GM12873 (cell line): ENCODE measurements around the gene MAP3K12.

Source experiments
- TF ChIP-seq, protein P1 (sequence below): IDR thresholded peaks from 2 replicates; pipeline ENCODE4 v1.5.1; 2012; ENCODE audit warnings: low read depth, mild to moderate bottlenecking, moderate library complexity, low read length, control low read depth; ENCODE audit not compliant: insufficient read depth; ENCODE audit errors: missing control alignments

The MAP3K12 gene

DNA sequence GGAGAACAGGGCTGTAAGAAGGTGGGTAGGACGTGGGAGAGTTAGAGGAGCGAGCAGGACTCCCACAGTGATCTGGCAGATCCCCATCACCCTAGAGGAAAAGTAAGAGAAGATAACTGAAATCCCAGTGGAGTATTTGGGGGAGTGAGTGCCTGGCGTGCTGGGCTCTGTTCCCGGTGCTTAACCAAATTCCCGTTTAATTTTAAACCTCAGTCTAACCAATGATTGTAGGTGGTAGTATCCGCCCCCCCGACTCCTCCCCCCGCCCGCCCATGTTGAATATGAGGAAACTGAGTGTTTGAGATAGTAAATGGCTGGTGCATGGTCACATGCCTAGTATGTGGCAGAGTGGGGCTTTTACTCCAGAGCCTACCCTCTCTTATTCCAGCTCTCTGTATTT, 3.1 kb upstream of the MAP3K12 start:
- TF ChIP-seq, protein P1, sequence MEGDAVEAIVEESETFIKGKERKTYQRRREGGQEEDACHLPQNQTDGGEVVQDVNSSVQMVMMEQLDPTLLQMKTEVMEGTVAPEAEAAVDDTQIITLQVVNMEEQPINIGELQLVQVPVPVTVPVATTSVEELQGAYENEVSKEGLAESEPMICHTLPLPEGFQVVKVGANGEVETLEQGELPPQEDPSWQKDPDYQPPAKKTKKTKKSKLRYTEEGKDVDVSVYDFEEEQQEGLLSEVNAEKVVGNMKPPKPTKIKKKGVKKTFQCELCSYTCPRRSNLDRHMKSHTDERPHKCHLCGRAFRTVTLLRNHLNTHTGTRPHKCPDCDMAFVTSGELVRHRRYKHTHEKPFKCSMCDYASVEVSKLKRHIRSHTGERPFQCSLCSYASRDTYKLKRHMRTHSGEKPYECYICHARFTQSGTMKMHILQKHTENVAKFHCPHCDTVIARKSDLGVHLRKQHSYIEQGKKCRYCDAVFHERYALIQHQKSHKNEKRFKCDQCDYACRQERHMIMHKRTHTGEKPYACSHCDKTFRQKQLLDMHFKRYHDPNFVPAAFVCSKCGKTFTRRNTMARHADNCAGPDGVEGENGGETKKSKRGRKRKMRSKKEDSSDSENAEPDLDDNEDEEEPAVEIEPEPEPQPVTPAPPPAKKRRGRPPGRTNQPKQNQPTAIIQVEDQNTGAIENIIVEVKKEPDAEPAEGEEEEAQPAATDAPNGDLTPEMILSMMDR: no peak

DNA sequence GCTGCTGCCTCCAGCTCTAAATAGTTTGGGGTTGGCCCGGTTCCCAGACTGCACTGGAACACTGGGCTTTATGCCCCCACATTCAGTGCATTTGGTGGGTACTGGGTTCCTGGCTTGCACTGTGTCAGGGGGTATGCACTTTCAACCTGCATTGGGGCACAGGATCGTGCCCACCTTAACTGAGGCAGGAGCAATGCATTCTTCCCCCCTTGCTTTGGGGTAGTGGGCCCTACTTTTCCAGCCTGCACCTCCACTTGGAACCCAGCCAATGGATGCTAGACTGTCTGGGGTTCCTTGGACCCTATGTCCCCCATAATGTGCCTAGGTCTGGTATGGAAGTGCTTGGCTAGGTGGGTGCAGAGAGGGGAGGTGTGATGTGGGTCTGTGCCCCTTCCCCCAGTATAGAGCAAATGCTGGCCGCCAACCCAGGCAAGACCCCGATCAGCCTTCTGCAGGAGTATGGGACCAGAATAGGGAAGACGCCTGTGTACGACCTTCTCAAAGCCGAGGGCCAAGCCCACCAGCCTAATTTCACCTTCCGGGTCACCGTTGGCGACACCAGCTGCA, 2.4 kb upstream of the MAP3K12 start:
- TF ChIP-seq, protein P1: no peak

DNA sequence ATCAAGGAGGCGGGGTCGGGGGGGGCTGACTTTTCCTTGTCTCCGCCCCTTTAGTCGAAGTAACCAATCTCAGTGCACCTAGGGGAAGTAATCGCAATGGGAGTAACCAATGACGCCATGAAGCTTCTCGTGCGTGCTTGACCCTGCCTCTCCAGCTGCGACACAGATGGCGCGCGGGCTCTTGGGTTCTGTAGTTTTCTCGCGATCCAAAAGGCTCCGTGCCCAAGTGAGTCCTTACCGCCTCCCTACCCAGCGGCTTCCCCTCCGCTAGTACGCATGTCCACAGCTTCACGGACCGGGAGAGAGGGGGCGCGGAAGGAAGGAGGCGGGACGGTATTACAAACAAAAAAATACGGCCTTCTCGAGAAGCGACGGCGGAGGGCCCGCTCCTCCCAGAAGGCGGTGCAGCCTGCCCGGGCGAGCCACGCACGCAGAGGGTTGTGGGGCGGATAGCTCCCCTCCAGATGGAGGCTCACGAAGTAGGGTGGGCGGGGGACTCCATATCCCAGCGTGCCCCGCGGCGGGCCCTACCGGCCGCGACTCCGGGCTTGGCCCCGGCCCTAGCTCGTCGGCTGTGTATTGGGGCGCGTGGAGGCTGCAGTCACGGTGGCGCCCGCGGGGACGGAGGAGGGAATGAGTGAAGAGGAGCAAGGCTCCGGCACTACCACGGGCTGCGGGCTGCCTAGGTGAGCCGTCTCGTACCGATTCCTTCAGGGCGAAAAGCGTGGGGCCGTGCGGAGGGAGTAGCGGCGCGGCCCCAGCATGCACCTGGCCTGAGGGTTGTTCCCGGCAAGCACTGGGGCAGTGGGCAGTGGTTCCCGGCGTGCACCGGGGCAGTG, 1.7 kb upstream of the MAP3K12 start, which contains the start of gene TARBP2:
Gene TARBP2, plus strand, starts transcription at position 508 of the 839 bp plus-strand sequence. Its CDS starts 126 bp downstream, at position 634.
- TF ChIP-seq, protein P1: no peak

DNA sequence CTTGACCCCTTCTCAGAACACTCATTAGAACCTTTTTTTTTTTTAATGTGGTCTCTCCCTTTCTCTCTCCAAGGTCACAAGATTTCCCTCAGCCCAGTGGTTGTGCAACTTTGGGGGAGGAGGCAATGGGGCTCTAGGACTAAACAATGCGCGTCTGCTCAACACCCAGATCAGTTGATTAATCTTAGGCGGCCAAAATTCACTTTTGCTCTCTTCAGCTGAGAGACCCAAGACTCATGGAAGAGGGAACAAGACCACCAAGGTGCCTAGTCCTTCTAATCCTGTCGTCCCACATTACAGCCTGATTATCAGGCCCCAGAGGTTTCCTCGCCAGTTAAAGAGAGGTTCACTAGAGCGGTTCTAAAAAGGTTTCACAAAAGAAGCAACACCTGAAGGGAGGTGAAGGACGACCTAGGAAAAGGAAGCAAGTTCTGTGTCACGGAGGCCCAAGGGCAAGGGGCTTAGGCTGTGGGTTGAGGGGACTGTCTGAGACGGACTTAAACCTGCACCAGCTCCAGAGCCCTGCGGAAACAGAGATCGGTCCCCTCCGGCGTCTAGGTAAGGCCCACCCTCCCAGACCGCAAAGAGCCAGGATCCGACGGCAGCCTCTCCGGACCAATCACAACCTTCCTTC, 1.0 kb upstream of the MAP3K12 start:
- TF ChIP-seq, protein P1: no peak

DNA sequence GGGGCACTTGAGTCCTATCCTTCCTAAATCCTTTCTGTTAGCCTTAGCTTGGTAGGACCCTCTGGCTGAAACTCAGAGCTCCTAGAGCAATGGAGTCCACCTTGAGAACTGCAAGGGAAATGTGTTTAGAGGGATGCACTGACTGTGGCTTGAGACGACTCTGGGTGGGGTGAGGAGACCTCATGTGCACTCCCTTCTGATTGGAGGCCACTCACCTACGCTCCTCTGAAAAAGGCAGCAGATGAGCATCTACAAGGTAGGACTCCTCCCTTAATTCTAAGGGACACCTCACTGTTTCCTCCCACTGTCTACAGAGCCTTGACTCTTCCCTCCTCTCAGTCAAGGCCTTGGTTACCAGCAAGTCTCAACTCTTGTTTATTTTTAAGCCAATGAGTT, 1.0 kb downstream of the MAP3K12 start:
- TF ChIP-seq, protein P1: no peak

DNA sequence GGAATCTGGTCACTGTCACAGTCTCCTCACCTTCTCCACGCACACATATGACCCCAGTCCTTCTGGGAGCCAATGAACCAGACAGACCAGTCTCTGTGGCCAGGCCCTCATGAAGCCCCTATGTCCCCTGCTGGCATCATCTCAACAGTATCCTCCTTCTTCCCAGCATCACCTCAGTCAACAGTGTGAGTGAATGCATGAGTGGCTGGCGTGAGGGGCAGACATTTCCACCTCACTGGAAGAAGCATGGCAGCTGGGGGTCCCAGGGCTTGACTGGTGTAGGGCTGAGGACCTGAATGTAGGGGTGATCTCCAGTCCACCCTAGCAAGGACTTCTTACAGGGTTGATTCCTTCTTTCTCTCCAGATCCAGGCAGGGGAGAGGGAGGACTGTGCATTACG, 1.8 kb downstream of the MAP3K12 start:
- TF ChIP-seq, protein P1: no peak

DNA sequence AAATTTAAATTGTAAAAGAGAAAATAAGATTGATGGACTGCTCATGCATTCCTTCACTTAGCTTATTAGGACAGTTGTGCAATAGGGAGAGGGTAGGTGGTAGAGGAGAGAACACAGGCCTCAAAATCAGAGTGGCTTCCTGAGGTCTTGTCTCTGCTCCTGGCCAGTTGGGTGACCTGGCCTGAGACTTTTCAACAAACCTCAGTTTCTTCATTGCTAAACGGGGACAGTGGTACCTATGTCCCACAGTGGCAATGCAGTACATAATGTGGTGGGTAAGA, 2.6 kb downstream of the MAP3K12 start:
- TF ChIP-seq, protein P1: no peak
